T-helper 2 cell (primary cell): ENCODE results near the gene MAD2L1.

Experiments used
- DNase-seq, 5 experiments: peaks; one replicate each; pipeline versions ENCODE4 v3.0.0 to v3.0.0-alpha.2; 2012 to 2022

Gene MAD2L1

GRCh38 chr4:120057416-120057815 is 9.2 kb downstream of the MAD2L1 start:
- DNase-seq: no peak

GRCh38 chr4:120056246-120056645 is 10.4 kb downstream of the MAD2L1 start:
- DNase-seq: no peak

- no peak for DNase-seq
Observed at GRCh38 chr4:120055795-120056194, 10.9 kb downstream of the MAD2L1 start.

GRCh38 chr4:120055162-120055561 is 11.5 kb downstream of the MAD2L1 start:
- DNase-seq: no peak

- DNase-seq: no peak
Observed at GRCh38 chr4:120053911-120054310, 12.7 kb downstream of the MAD2L1 start.

- DNase-seq: no peak
Observed at GRCh38 chr4:120052856-120053255, 13.8 kb downstream of the MAD2L1 start.

GRCh38 chr4:120051253-120051652 is 15.4 kb downstream of the MAD2L1 start:
- DNase-seq: no peak

- DNase-seq: peak in 4 of 5 experiments; percentile 42 to 72 (median 48)
Observed at GRCh38 chr4:120049732-120050494, 16.7 kb downstream of the MAD2L1 start.

GRCh38 chr4:120043828-120044227 is 22.8 kb downstream of the MAD2L1 start:
- no peak for DNase-seq

- no peak for DNase-seq
Observed at GRCh38 chr4:120037411-120037810, 29.2 kb downstream of the MAD2L1 start.

- DNase-seq: no peak
Observed at GRCh38 chr4:120034913-120035312, 31.7 kb downstream of the MAD2L1 start.

- no peak for DNase-seq
Observed at GRCh38 chr4:120026853-120027252, 39.8 kb downstream of the MAD2L1 start.

- no peak for DNase-seq
Observed at GRCh38 chr4:120025516-120025915, 41.1 kb downstream of the MAD2L1 start.

GRCh38 chr4:120018786-120019185 is 47.9 kb downstream of the MAD2L1 start:
- DNase-seq: no peak

- no peak for DNase-seq
Observed at GRCh38 chr4:120017939-120018692, 48.5 kb downstream of the MAD2L1 start.

GRCh38 chr4:120011725-120012124 is 54.9 kb downstream of the MAD2L1 start:
- no peak for DNase-seq

GRCh38 chr4:120010646-120011045 is 56.0 kb downstream of the MAD2L1 start:
- no peak for DNase-seq

- DNase-seq: no peak
Observed at GRCh38 chr4:120009731-120010130, 56.9 kb downstream of the MAD2L1 start.

GRCh38 chr4:120008957-120009356 is 57.7 kb downstream of the MAD2L1 start:
- DNase-seq: no peak

GRCh38 chr4:120007896-120008436 is 58.7 kb downstream of the MAD2L1 start:
- DNase-seq: no peak

GRCh38 chr4:120007191-120007871 is 59.3 kb downstream of the MAD2L1 start:
- DNase-seq: peak in 1 of 5 experiments; percentile 2
